Right lobe of liver (tissue), 4 donors: ENCODE measurements around the gene ADRA1B.

Experiments used
- POLR2A ChIP-seq: fragments of 450-650 bp; IDR thresholded peaks from one replicate; pipeline ENCODE4 v1.6.1; 2017; ENCODE audit warnings: antibody characterized with exemption, mild to moderate bottlenecking
- TF ChIP-seq, protein P1 (sequence below), 4 donors: fragments of 200-600 bp in 3 of 4; fragments of 450-650 bp in 1 of 4; IDR thresholded peaks; one replicate each; pipeline versions ENCODE4 v1.5.1 to v1.8.0; 2016 to 2022; ENCODE audit warnings: antibody characterized with exemption in 4 of 4, mild to moderate bottlenecking in 2 of 4
- donor health status: DM: no; HTN: no; CAD: no.
- donor health status: DM: no; HTN: no; CAD: no.
- donor health status: DM: no; HTN: yes; CAD: no.

DNA sequence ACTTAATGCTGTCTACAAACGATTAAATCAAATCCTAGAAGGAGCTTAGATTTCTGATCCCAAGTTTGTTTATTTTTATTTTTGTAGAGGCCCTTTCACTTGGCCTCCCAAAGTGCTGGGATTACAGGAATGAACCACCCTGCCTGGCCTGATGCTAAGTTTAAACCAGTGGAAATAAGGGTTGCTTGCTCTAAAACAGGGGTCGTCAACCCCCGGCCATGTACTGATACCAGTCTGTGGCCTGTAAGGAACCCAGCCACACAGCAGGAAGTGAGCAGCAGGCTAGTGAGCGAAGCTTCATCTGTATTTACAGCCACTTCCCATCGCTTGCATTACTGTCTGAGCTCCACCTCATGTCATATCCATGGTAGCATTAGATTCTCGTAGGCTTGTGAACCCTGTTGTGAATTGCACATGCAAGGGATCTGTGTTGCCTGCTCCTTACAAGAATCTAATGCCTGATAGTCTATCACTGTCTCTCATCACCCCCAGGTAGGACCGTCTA is 104.0 kb downstream of the ADRA1B start:
- TF ChIP-seq POLR2A = no peak
- TF ChIP-seq, protein P1, sequence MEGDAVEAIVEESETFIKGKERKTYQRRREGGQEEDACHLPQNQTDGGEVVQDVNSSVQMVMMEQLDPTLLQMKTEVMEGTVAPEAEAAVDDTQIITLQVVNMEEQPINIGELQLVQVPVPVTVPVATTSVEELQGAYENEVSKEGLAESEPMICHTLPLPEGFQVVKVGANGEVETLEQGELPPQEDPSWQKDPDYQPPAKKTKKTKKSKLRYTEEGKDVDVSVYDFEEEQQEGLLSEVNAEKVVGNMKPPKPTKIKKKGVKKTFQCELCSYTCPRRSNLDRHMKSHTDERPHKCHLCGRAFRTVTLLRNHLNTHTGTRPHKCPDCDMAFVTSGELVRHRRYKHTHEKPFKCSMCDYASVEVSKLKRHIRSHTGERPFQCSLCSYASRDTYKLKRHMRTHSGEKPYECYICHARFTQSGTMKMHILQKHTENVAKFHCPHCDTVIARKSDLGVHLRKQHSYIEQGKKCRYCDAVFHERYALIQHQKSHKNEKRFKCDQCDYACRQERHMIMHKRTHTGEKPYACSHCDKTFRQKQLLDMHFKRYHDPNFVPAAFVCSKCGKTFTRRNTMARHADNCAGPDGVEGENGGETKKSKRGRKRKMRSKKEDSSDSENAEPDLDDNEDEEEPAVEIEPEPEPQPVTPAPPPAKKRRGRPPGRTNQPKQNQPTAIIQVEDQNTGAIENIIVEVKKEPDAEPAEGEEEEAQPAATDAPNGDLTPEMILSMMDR (IDR thresholded peaks at IDR 0.05) = no peak
